PC-9 (cell line): ENCODE measurements around the gene PARP2.

Experiments used
- CTCF ChIP-seq: fragments of 200-600 bp; sonication (generic); conservative IDR thresholded peaks from 2 replicates; pipeline ENCODE4 v1.6.1; 2017; ENCODE audit warnings: mixed run types, antibody characterized with exemption, mild to moderate bottlenecking, moderate library complexity
- EZH2 ChIP-seq: fragments of 200-600 bp; sonication (generic); IDR thresholded peaks from 2 replicates; pipeline ENCODE4 v1.8.0; 2017; ENCODE audit warnings: antibody characterized with exemption, low read depth

- no peak for TF ChIP-seq CTCF
- TF ChIP-seq EZH2: no peak
Measured at GRCh38 chr14:20329355-20329754, 14.1 kb upstream of the PARP2 start.
